ENCODE data around the gene YY1AP1. TPM values are rescaled to one million over a fixed set of nuclear protein-coding genes. Genes with fewer than 3 reads are reported as not detected.

Gene YY1AP1
- total and polyA plus RNA-seq, 4 donors: 13.3 to 43.8 (median 26.6) TPM

- H3K36me3 ChIP-seq (ENCODE audit: control insufficient read depth in 4 of 4, insufficient read depth in 3 of 4, low read depth in 1 of 4, low read length in 3 of 4): peaks cover 3 to 18% (median 11%) of the 10 kb centered on the region in 4 donors
- H3K4me3 ChIP-seq (ENCODE audit: low read depth in 1 of 3, low read length in 3 of 3): no peak overlapping the region
- H3K4me1 ChIP-seq (ENCODE audit: control insufficient read depth in 4 of 4, insufficient read depth in 4 of 4, low read length in 3 of 4): peaks cover 0 to 1% (median 0%) of the 10 kb centered on the region in 4 donors
- TF ChIP-seq, protein P1, sequence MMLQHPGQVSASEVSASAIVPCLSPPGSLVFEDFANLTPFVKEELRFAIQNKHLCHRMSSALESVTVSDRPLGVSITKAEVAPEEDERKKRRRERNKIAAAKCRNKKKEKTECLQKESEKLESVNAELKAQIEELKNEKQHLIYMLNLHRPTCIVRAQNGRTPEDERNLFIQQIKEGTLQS (IDR thresholded peaks at IDR 0.05): no peak
- TF ChIP-seq CTCF (IDR thresholded peaks at IDR 0.05; ENCODE audit: low read depth, low read length, missing input control): peak; percentile 69
- no peak for TF ChIP-seq JUND (IDR thresholded peaks at IDR 0.05)
- TF ChIP-seq TAF1 (conservative IDR thresholded peaks at IDR 0.05): no peak
- TF ChIP-seq RAD21 (IDR thresholded peaks at IDR 0.05): peak; percentile 81 to 88
- peak in 1 of 2 donors; percentile 32 for TF ChIP-seq HNF4A (conservative IDR thresholded peaks at IDR 0.05)
- peak; percentile 57 for DNase-seq (ENCODE audit: low spot score)
- H3K9ac ChIP-seq (ENCODE audit: low read depth in 1 of 2, low read length in 2 of 2): no peak overlapping the region
- WGBS: 61% methylated on average over 12 of the region's 12 CpGs
- no peaks in the 10 kb centered on the region for H3K9me3 ChIP-seq (ENCODE audit: control insufficient read depth in 4 of 4, low read length in 3 of 4)
- H3K27ac ChIP-seq (ENCODE audit: low read depth in 1 of 2, low read length in 2 of 2): no peak overlapping the region
- H3K27me3 ChIP-seq (ENCODE audit: control insufficient read depth in 4 of 4, insufficient read depth in 4 of 4, low read length in 3 of 4): no peaks in the 10 kb centered on the region
Measured at GRCh38 chr1:155729031-155729898, 40.7 kb upstream of the YY1AP1 start.

- Histone ChIP-seq H3K4me1 (ENCODE audit: control insufficient read depth in 4 of 4, insufficient read depth in 4 of 4, low read length in 3 of 4) (no peaks in the 10 kb centered on the region), H3K36me3 (ENCODE audit: control insufficient read depth in 4 of 4, insufficient read depth in 3 of 4, low read depth in 1 of 4, low read length in 3 of 4) (peaks cover 6 to 18% (median 9%) of the 10 kb centered on the region in 4 donors), H3K9ac (ENCODE audit: low read depth in 1 of 2, low read length in 2 of 2) (no peak overlapping the region), H3K4me3 (ENCODE audit: low read depth in 1 of 3, low read length in 3 of 3) (no peak overlapping the region), H3K27ac (ENCODE audit: low read depth in 1 of 2, low read length in 2 of 2) (no peak overlapping the region), H3K27me3 (ENCODE audit: control insufficient read depth in 4 of 4, insufficient read depth in 4 of 4, low read length in 3 of 4) (no peaks in the 10 kb centered on the region), H3K9me3 (ENCODE audit: control insufficient read depth in 4 of 4, low read length in 3 of 4) (no peaks in the 10 kb centered on the region)
- TF ChIP-seq, protein P2, sequence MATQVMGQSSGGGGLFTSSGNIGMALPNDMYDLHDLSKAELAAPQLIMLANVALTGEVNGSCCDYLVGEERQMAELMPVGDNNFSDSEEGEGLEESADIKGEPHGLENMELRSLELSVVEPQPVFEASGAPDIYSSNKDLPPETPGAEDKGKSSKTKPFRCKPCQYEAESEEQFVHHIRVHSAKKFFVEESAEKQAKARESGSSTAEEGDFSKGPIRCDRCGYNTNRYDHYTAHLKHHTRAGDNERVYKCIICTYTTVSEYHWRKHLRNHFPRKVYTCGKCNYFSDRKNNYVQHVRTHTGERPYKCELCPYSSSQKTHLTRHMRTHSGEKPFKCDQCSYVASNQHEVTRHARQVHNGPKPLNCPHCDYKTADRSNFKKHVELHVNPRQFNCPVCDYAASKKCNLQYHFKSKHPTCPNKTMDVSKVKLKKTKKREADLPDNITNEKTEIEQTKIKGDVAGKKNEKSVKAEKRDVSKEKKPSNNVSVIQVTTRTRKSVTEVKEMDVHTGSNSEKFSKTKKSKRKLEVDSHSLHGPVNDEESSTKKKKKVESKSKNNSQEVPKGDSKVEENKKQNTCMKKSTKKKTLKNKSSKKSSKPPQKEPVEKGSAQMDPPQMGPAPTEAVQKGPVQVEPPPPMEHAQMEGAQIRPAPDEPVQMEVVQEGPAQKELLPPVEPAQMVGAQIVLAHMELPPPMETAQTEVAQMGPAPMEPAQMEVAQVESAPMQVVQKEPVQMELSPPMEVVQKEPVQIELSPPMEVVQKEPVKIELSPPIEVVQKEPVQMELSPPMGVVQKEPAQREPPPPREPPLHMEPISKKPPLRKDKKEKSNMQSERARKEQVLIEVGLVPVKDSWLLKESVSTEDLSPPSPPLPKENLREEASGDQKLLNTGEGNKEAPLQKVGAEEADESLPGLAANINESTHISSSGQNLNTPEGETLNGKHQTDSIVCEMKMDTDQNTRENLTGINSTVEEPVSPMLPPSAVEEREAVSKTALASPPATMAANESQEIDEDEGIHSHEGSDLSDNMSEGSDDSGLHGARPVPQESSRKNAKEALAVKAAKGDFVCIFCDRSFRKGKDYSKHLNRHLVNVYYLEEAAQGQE (IDR thresholded peaks at IDR 0.05): no peak
- TF ChIP-seq GABPA (IDR thresholded peaks at IDR 0.05 in 1 of 2, conservative IDR thresholded peaks at IDR 0.05 in 1 of 2): no peak
- WGBS: 95% methylated on average over 3 of the region's 3 CpGs
- no peak for DNase-seq (ENCODE audit: low spot score)
Measured at GRCh38 chr1:155725142-155725541, 36.6 kb upstream of the YY1AP1 start.

- no peak for DNase-seq (ENCODE audit: low spot score)
- Histone ChIP-seq H3K4me3 (ENCODE audit: low read depth in 1 of 3, low read length in 3 of 3) (no peak overlapping the region), H3K4me1 (ENCODE audit: control insufficient read depth in 4 of 4, insufficient read depth in 4 of 4, low read length in 3 of 4) (no peaks in the 10 kb centered on the region), H3K9me3 (ENCODE audit: control insufficient read depth in 4 of 4, low read length in 3 of 4) (no peaks in the 10 kb centered on the region), H3K36me3 (ENCODE audit: control insufficient read depth in 4 of 4, insufficient read depth in 3 of 4, low read depth in 1 of 4, low read length in 3 of 4) (peaks cover 6 to 24% (median 8%) of the 10 kb centered on the region in 4 donors), H3K27ac (ENCODE audit: low read depth in 1 of 2, low read length in 2 of 2) (no peak overlapping the region), H3K9ac (ENCODE audit: low read depth in 1 of 2, low read length in 2 of 2) (no peak overlapping the region), H3K27me3 (ENCODE audit: control insufficient read depth in 4 of 4, insufficient read depth in 4 of 4, low read length in 3 of 4) (no peaks in the 10 kb centered on the region)
- 89% methylated on average over 4 of the region's 4 CpGs for WGBS
- TF ChIP-seq TAF1 (conservative IDR thresholded peaks at IDR 0.05) (no peak), GABPA (IDR thresholded peaks at IDR 0.05 in 1 of 2, conservative IDR thresholded peaks at IDR 0.05 in 1 of 2) (no peak), YY1 (IDR thresholded peaks at IDR 0.05) (no peak), NR2F2 (IDR thresholded peaks at IDR 0.05) (no peak), RAD21 (IDR thresholded peaks at IDR 0.05) (no peak), HNF4G (IDR thresholded peaks at IDR 0.05) (no peak), JUND (IDR thresholded peaks at IDR 0.05) (no peak), RXRA (IDR thresholded peaks at IDR 0.05) (no peak), EGR1 (IDR thresholded peaks at IDR 0.05; ENCODE audit: low read depth in 2 of 2) (no peak), FOXA1 (IDR thresholded peaks at IDR 0.05) (no peak), FOXA2 (IDR thresholded peaks at IDR 0.05) (no peak), HNF4A (conservative IDR thresholded peaks at IDR 0.05) (no peak), SP1 (IDR thresholded peaks at IDR 0.05) (no peak)
- TF ChIP-seq, protein P1 (IDR thresholded peaks at IDR 0.05): no peak
- TF ChIP-seq, protein P2 (IDR thresholded peaks at IDR 0.05): no peak
Measured at GRCh38 chr1:155719703-155720102, 31.1 kb upstream of the YY1AP1 start.

Data from liver (tissue), 9 donors.